LoVo (cell line): ENCODE data around the gene PTPN6.

ENCODE experiments used
- DNase-seq: peaks from one replicate; pipeline ENCODE4 v3.0.0-alpha.2; 2016; ENCODE audit warnings: low spot score

PTPN6 gene

DNA sequence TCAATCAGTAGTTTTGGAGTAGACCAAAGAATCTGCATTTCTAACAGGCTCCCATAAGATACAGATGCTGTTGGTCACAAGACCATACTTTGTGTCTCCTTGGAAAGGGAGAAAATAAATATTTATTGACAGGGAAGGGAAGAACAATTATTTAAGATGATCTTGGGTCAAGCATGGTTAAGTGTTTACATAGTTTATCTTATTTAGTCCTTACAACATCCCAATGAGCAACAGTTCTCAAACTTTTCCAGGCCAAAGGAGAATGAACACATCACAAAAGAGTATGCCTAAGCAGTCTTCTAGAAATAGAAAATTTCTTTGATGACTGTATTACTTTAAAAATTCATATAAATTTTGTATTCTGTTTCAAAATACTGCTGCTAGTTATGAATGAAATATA is 58.4 kb downstream of the PTPN6 start:
- DNase-seq = no peak
